OCI-LY3 (cell line): Measurements from ENCODE around the gene CLIP2.
"Not testable (repeated sequence)": the region's sequence is repeated elsewhere in the genome, so short reads cannot be mapped to it uniquely, and the experiment has no call there.

Experiments used
- H2AFZ ChIP-seq: fragments of 200-600, 300-600 bp; shearing (Covaris generic); 2 replicates; pipeline ENCODE4 v1.6.0; 2014; ENCODE audit warnings: antibody characterized with exemption, low read depth, low read length
- H3K27ac ChIP-seq: fragments of 200-600, 300-600 bp; sonication (generic); 2 replicates; pipeline ENCODE4 v1.5.1; 2014; ENCODE audit warnings: mild to moderate bottlenecking, low read length, moderate library complexity, mixed read lengths
- H3K27me3 ChIP-seq: fragments of 200-600, 300-600 bp; sonication (generic); 2 replicates; pipeline ENCODE4 v1.6.1; 2014; ENCODE audit warnings: low read depth, low read length, mixed read lengths
- H3K36me3 ChIP-seq: fragments of 200-600, 300-600 bp; sonication (generic); replicated peaks from 2 replicates; pipeline ENCODE3; 2014; ENCODE audit warnings: low read depth, low read length, mixed read lengths
- H3K4me1 ChIP-seq: fragments of 300-600, 200-600 bp; sonication (generic); 2 replicates; pipeline ENCODE4 v1.6.1; 2014; ENCODE audit warnings: low read length, mixed read lengths
- H3K4me2 ChIP-seq: fragments of 200-600, 300-600 bp; sonication (generic); 2 replicates; pipeline ENCODE4 v1.6.1; 2014; ENCODE audit warnings: low read length, mixed read lengths
- H3K4me3 ChIP-seq: fragments of 300-600, 200-600 bp; sonication (generic); 2 replicates; pipeline ENCODE4 v1.5.1; 2014; ENCODE audit warnings: antibody characterized with exemption, mild to moderate bottlenecking, low read length, moderate library complexity
- H3K79me2 ChIP-seq: fragments of 300-600, 200-600 bp; shearing (Covaris generic); 2 replicates; pipeline ENCODE4 v1.6.1; 2014; ENCODE audit warnings: mild to moderate bottlenecking, low read length, mixed read lengths
- H3K9ac ChIP-seq: fragments of 300-600, 200-600 bp; shearing (Covaris generic); 2 replicates; pipeline ENCODE4 v1.6.0; 2014; ENCODE audit warnings: mild to moderate bottlenecking, low read length, moderate library complexity
- H3K9me3 ChIP-seq: fragments of 200-600, 300-600 bp; shearing (Covaris generic); 2 replicates; pipeline ENCODE4 v1.6.1; 2014; ENCODE audit warnings: low read length, mixed read lengths; ENCODE audit not compliant: insufficient read depth
- H4K20me1 ChIP-seq: fragments of 200-600, 300-600 bp; sonication (generic); 2 replicates; pipeline ENCODE4 v1.6.1; 2016; ENCODE audit warnings: low read length, mixed read lengths; ENCODE audit not compliant: insufficient read depth
- CTCF ChIP-seq: fragments of 200-600, 300-600 bp; sonication (generic); IDR thresholded peaks from 2 replicates; pipeline ENCODE4 v1.5.1; 2014; ENCODE audit warnings: antibody characterized with exemption, low read length, low read depth
- EZH2phosphoT487 ChIP-seq: fragments of 200-600 bp; shearing (Covaris generic); IDR thresholded peaks from 2 replicates; pipeline ENCODE4 v1.6.1; 2018; ENCODE audit warnings: antibody characterized with exemption, mixed run types, low read depth

Gene CLIP2

GRCh38 chr7:74393722-74394121, 104.5 kb downstream of the CLIP2 start:
- TF ChIP-seq CTCF, result peak; percentile 40
- not testable (repeated sequence) for H3K4me2 ChIP-seq, H3K4me1 ChIP-seq, H3K27ac ChIP-seq, H4K20me1 ChIP-seq, H3K9ac ChIP-seq, H3K9me3 ChIP-seq, H3K4me3 ChIP-seq, H2AFZ ChIP-seq, H3K27me3 ChIP-seq, H3K79me2 ChIP-seq
- H3K36me3 ChIP-seq, result peaks cover 12% of the 10 kb centered on the region

GRCh38 chr7:74394601-74395000, 105.4 kb downstream of the CLIP2 start:
- H3K4me3 ChIP-seq, H3K9ac ChIP-seq, H4K20me1 ChIP-seq, H3K27ac ChIP-seq, H2AFZ ChIP-seq, H3K4me2 ChIP-seq, H3K9me3 ChIP-seq, H3K27me3 ChIP-seq, H3K4me1 ChIP-seq, H3K79me2 ChIP-seq: not testable (repeated sequence)
- TF ChIP-seq CTCF, result peak; percentile 22
- peaks cover 12% of the 10 kb centered on the region for H3K36me3 ChIP-seq

- no peaks in the 10 kb centered on the region for H4K20me1 ChIP-seq
- H3K4me3 ChIP-seq, result no peak overlapping the region
- H3K4me2 ChIP-seq, result no peak overlapping the region
- no peaks in the 10 kb centered on the region for H3K4me1 ChIP-seq
- no peak overlapping the region for H3K9ac ChIP-seq
- H3K27ac ChIP-seq, result no peak overlapping the region
- H3K27me3 ChIP-seq, result no peaks in the 10 kb centered on the region
- TF ChIP-seq EZH2phosphoT487 (no peak), CTCF (no peak)
- no peak overlapping the region for H2AFZ ChIP-seq
- no peaks in the 10 kb centered on the region for H3K9me3 ChIP-seq
- no peaks in the 10 kb centered on the region for H3K79me2 ChIP-seq
- H3K36me3 ChIP-seq, result peaks cover 14% of the 10 kb centered on the region
Measured at GRCh38 chr7:74395745-74396311, 106.6 kb downstream of the CLIP2 start.

GRCh38 chr7:74396993-74397392, 107.8 kb downstream of the CLIP2 start:
- TF ChIP-seq EZH2phosphoT487, result no peak
- TF ChIP-seq CTCF, result no peak
- Histone ChIP-seq H3K4me3 (no peak overlapping the region), H4K20me1 (no peaks in the 10 kb centered on the region), H3K9me3 (no peaks in the 10 kb centered on the region), H3K9ac (no peak overlapping the region), H3K36me3 (peaks cover 14% of the 10 kb centered on the region), H3K4me1 (no peaks in the 10 kb centered on the region), H3K27me3 (no peaks in the 10 kb centered on the region), H3K4me2 (no peak overlapping the region), H3K79me2 (no peaks in the 10 kb centered on the region), H3K27ac (no peak overlapping the region), H2AFZ (no peak overlapping the region)
